Neuronal stem cell (in vitro differentiated cells): ENCODE results near the gene POLR1E.

ENCODE experiments used
- DNase-seq: peaks from one replicate; pipeline ENCODE4 v3.0.0-alpha.2; 2013; ENCODE audit warnings: low spot score
- H2AFZ ChIP-seq: one replicate; pipeline ENCODE4 v1.6.1; 2013; ENCODE audit warnings: mild to moderate bottlenecking, low read length, inconsistent platforms
- H2AK5ac ChIP-seq: 2 replicates; pipeline ENCODE4 v1.6.1; 2013; ENCODE audit warnings: low read depth, mild to moderate bottlenecking, inconsistent platforms, low read length, moderate library complexity, mixed read lengths
- H2BK120ac ChIP-seq: 2 replicates; pipeline ENCODE4 v1.6.1; 2013; ENCODE audit warnings: low read depth, mild to moderate bottlenecking, inconsistent platforms, low read length, moderate library complexity, mixed read lengths
- H2BK12ac ChIP-seq: one replicate; pipeline ENCODE4 v1.6.1; 2013; ENCODE audit warnings: low read length, inconsistent platforms
- H2BK15ac ChIP-seq: 2 replicates; pipeline ENCODE4 v1.6.1; 2013; ENCODE audit warnings: mild to moderate bottlenecking, low read length, inconsistent platforms, mixed read lengths
- H2BK5ac ChIP-seq: one replicate; pipeline ENCODE4 v1.6.1; 2013; ENCODE audit warnings: inconsistent platforms, mild to moderate bottlenecking, low read length, moderate library complexity
- H3K14ac ChIP-seq: one replicate; pipeline ENCODE4 v1.6.1; 2013; ENCODE audit warnings: low read length, inconsistent platforms
- H3K18ac ChIP-seq: 2 replicates; pipeline ENCODE4 v1.6.1; 2013; ENCODE audit warnings: low read length, inconsistent platforms
- H3K23ac ChIP-seq: 2 replicates; pipeline ENCODE4 v1.6.1; 2013; ENCODE audit warnings: low read depth, mild to moderate bottlenecking, mixed read lengths, low read length, inconsistent platforms; ENCODE audit not compliant: poor library complexity
- H3K27ac ChIP-seq: replicated peaks from 3 replicates; pipeline ENCODE4 v1.5.1; 2013; ENCODE audit warnings: low read length, inconsistent platforms
- H3K27me3 ChIP-seq, 3 experiments: 2 replicates each; pipeline ENCODE4 v1.6.1; 2013; ENCODE audit warnings: low read length in 3 of 3, mild to moderate bottlenecking in 2 of 3, inconsistent platforms in 1 of 3, low read depth in 1 of 3, mixed read lengths in 1 of 3, moderate library complexity in 1 of 3; ENCODE audit not compliant: control insufficient read depth in 3 of 3, insufficient read depth in 3 of 3
- H3K36me3 ChIP-seq, 2 donors: replicated peaks in 1 of 2; 2 replicates each; pipeline ENCODE4 v1.6.1; 2013; ENCODE audit warnings: low read length in 2 of 2; ENCODE audit not compliant: control insufficient read depth in 2 of 2, insufficient read depth in 2 of 2
- H3K4ac ChIP-seq: 2 replicates; pipeline ENCODE4 v1.6.1; 2013; ENCODE audit warnings: inconsistent platforms, mild to moderate bottlenecking, low read length, moderate library complexity
- H3K4me1 ChIP-seq, 2 donors: 1 replicate in 1 of 2; 2 replicates in 1 of 2; pipeline ENCODE4 v1.6.1; 2013; ENCODE audit warnings: low read length in 2 of 2, low read depth in 1 of 2; ENCODE audit not compliant: control insufficient read depth in 2 of 2, insufficient read depth in 1 of 2
- H3K4me2 ChIP-seq: one replicate; pipeline ENCODE4 v1.6.1; 2013; ENCODE audit warnings: mild to moderate bottlenecking, low read length, inconsistent platforms; ENCODE audit not compliant: insufficient read depth, poor library complexity, severe bottlenecking
- H3K4me3 ChIP-seq, 2 donors: 2 replicates each; pipeline ENCODE4 v1.5.1; 2013; ENCODE audit warnings: low read length in 2 of 2, mild to moderate bottlenecking in 2 of 2, inconsistent platforms in 1 of 2, moderate library complexity in 1 of 2
- H3K79me1 ChIP-seq: one replicate; pipeline ENCODE4 v1.6.1; 2013; ENCODE audit warnings: low read depth, mild to moderate bottlenecking, inconsistent platforms, low read length, moderate library complexity
- H3K9ac ChIP-seq: one replicate; pipeline ENCODE4 v1.6.1; 2013; ENCODE audit warnings: mild to moderate bottlenecking, low read depth, low read length, inconsistent platforms; ENCODE audit not compliant: poor library complexity
- H3K9me3 ChIP-seq, 2 donors: replicated peaks in 1 of 2; 2 replicates each; pipeline versions ENCODE3 to v1.6.1; 2013; ENCODE audit warnings: low read length in 2 of 2, mild to moderate bottlenecking in 2 of 2, inconsistent platforms in 1 of 2, low read depth in 1 of 2, mixed read lengths in 1 of 2, moderate library complexity in 1 of 2; ENCODE audit not compliant: control insufficient read depth in 2 of 2, insufficient read depth in 1 of 2
- H4K8ac ChIP-seq: one replicate; pipeline ENCODE4 v1.6.1; 2013; ENCODE audit warnings: low read depth, mild to moderate bottlenecking, inconsistent platforms, low read length, moderate library complexity
- H4K91ac ChIP-seq: one replicate; pipeline ENCODE4 v1.6.1; 2013; ENCODE audit warnings: low read length, low read depth, mild to moderate bottlenecking, inconsistent platforms; ENCODE audit not compliant: poor library complexity
- WGBS, 2 donors: extraction: QIAGEN DNeasy Blood & Tissue Kit; methylation state at CpG; one replicate each; pipeline ENCODE4 v1.1.7; 2013; ENCODE audit warnings: missing lambda C conversion rate in 2 of 2, mixed read lengths in 1 of 2; ENCODE audit not compliant: insufficient read length in 2 of 2, insufficient replicate concordance in 1 of 2; ENCODE audit errors: extremely low coverage in 2 of 2; 5-methylcytosine and 5-hydroxymethylcytosine counted together

Gene POLR1E

DNA sequence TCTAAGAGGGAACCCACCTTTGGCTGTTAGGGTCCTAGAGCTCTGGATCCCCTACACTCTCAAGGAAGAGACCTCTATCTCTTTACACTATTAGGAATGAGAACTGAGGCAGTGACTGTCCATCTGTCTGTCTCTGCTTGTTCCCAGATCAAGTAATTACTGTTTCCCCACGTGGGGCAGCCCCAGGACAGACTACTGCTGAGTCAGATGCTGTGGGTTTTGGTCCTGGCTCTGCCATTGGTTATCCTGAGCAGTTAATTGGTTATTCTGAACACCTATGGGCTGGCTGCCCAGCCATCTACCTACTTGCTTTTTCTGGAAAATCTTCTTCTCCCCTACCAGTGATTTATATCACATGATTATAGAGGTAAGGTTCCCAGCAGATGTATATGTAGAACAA lies 57.1 kb downstream of the POLR1E start:
- no peak overlapping the region for H2BK120ac ChIP-seq

DNA sequence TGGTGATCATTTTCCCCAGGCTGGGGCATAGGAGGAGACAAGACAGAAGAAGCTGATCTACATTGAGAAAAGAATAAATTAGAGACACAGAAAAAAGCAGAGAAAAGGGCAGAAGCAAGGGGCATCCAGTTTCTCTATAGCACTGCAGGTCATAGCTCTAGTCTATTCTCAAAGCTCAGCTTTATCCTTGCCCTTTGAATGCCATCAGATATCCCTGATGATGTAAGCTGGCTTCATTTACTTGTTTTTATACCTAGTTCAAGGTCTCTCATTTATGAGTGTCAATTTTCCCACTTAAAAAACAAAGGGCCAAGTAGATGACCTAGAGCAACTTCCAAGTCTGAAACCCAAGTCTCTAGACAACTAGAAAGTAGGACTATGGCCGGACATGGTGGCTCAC lies 57.7 kb downstream of the POLR1E start:
- Histone ChIP-seq H3K36me3 (peaks cover 10 to 30% of the 10 kb centered on the region in 2 donors), H3K4ac (no peak overlapping the region), H2BK5ac (no peak overlapping the region), H3K4me3 (no peak overlapping the region), H4K91ac (no peak overlapping the region), H2BK12ac (no peak overlapping the region), H2AK5ac (no peak overlapping the region), H2AFZ (no peak overlapping the region), H3K4me1 (no peaks in the 10 kb centered on the region), H3K9ac (no peak overlapping the region), H3K27me3 (no peaks in the 10 kb centered on the region), H3K4me2 (no peak overlapping the region), H3K14ac (no peak overlapping the region), H3K79me1 (no peaks in the 10 kb centered on the region), H3K18ac (no peak overlapping the region), H2BK15ac (no peak overlapping the region), H3K23ac (no peak overlapping the region), H3K27ac (no peak overlapping the region), H2BK120ac (no peak overlapping the region), H3K9me3 (no peaks in the 10 kb centered on the region), H4K8ac (no peak overlapping the region)
- no peak for DNase-seq
- WGBS, 2 donors = no CpG with 5 or more reads among the region's 1 CpG

More for the DNA sequence above, 57.1 kb downstream of the POLR1E start:
- WGBS, 2 donors = no CpG with 5 or more reads among the region's 1 CpG
- H3K27ac ChIP-seq = no peak overlapping the region
- H3K27me3 ChIP-seq = no peaks in the 10 kb centered on the region
- H3K18ac ChIP-seq = no peak overlapping the region
- no peak overlapping the region for H2BK5ac ChIP-seq
- H2AFZ ChIP-seq = no peak overlapping the region
- no peak overlapping the region for H4K8ac ChIP-seq
- H3K4me2 ChIP-seq = no peak overlapping the region
- H3K4me3 ChIP-seq = no peak overlapping the region
- H3K14ac ChIP-seq = no peak overlapping the region
- no peak overlapping the region for H4K91ac ChIP-seq
- no peak overlapping the region for H2BK15ac ChIP-seq
- no peak overlapping the region for H3K23ac ChIP-seq
- H3K4me1 ChIP-seq = no peaks in the 10 kb centered on the region
- H2AK5ac ChIP-seq = no peak overlapping the region
- H2BK12ac ChIP-seq = no peak overlapping the region
- no peaks in the 10 kb centered on the region for H3K79me1 ChIP-seq
- peaks cover 14 to 35% of the 10 kb centered on the region in 2 donors for H3K36me3 ChIP-seq
- no peak overlapping the region for H3K9ac ChIP-seq
- no peaks in the 10 kb centered on the region for H3K9me3 ChIP-seq
- no peak for DNase-seq
- H3K4ac ChIP-seq = no peak overlapping the region

DNA sequence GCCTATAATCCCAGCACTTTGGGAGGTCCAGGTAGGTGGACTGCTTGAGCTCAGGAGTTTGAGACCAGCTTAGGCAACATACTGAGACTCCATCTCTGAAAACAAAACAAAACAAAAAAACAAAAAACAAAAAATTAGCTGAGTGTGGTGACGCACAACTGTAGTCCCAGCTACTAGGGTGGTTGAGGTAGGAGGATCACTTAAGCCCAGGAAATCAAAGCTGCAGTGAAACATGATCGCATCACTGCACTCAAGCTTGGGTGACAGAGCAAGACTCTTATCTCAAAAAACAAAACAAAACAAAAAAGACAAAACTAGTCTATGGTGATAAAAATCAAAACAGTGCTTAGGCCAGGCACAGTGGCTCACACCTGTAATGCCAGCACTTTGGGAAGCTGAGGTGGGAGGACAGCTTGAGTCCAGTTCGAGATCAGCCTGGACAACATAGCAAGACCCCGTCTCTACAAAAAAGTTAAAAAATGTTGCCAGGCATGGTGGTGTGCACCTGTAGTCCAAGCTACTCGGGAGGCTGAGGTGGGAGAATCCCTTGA lies 61.7 kb downstream of the POLR1E start:
- no CpG with 5 or more reads among the region's 5 CpGs for WGBS, 2 donors
- no peak overlapping the region for H2BK5ac ChIP-seq
- H3K4me2 ChIP-seq = no peak overlapping the region
- no peak overlapping the region for H3K18ac ChIP-seq
- H3K9me3 ChIP-seq = no peaks in the 10 kb centered on the region
- no peak overlapping the region for H3K14ac ChIP-seq
- no peak overlapping the region for H2BK12ac ChIP-seq
- H4K8ac ChIP-seq = no peak overlapping the region
- no peak overlapping the region for H3K4ac ChIP-seq
- H3K79me1 ChIP-seq = peaks cover 3% of the 10 kb centered on the region
- H3K27ac ChIP-seq = no peak overlapping the region
- H3K23ac ChIP-seq = no peak overlapping the region
- no peak overlapping the region for H2AK5ac ChIP-seq
- H2BK120ac ChIP-seq = no peak overlapping the region
- H2AFZ ChIP-seq = no peak overlapping the region
- H3K4me1 ChIP-seq = no peaks in the 10 kb centered on the region
- no peak for DNase-seq
- H3K9ac ChIP-seq = no peak overlapping the region
- H2BK15ac ChIP-seq = no peak overlapping the region
- no peak overlapping the region for H3K4me3 ChIP-seq
- H4K91ac ChIP-seq = no peak overlapping the region
- no peaks in the 10 kb centered on the region for H3K36me3 ChIP-seq
- H3K27me3 ChIP-seq = no peaks in the 10 kb centered on the region

DNA sequence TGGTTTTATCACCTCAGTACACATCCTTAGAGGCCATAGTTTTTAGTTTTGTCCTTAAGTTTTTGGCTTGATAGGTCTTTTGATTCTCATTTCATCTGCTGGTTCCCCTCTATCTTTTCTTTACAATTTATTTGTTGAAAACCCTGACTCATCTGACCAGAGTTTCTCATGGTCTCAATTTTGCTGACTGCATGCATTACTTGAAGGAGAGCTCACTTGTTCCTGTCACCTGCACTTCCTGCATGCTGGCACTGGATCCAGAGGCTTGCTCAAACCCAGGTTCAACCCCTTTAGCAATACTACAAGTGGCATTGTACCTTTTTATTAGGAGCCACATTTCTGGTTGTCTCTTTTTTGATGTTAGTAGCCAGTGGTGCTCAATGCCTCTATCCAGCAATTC lies 63.8 kb downstream of the POLR1E start:
- H2BK12ac ChIP-seq = no peak overlapping the region
- H2BK15ac ChIP-seq = no peak overlapping the region
- H3K36me3 ChIP-seq = peaks cover 0 to 2% of the 10 kb centered on the region in 2 donors
- H3K4me2 ChIP-seq = no peak overlapping the region
- no peak overlapping the region for H2BK5ac ChIP-seq
- H3K14ac ChIP-seq = no peak overlapping the region
- H3K23ac ChIP-seq = no peak overlapping the region
- H3K9me3 ChIP-seq = no peaks in the 10 kb centered on the region
- H3K27me3 ChIP-seq = no peaks in the 10 kb centered on the region
- no peak overlapping the region for H3K27ac ChIP-seq
- H3K79me1 ChIP-seq = peaks cover 3% of the 10 kb centered on the region
- no peaks in the 10 kb centered on the region for H3K4me1 ChIP-seq
- no peak overlapping the region for H3K9ac ChIP-seq
- H4K91ac ChIP-seq = no peak overlapping the region
- no peak overlapping the region for H4K8ac ChIP-seq
- DNase-seq = no peak
- H3K4me3 ChIP-seq = no peak overlapping the region
- H2AFZ ChIP-seq = no peak overlapping the region
- no peak overlapping the region for H3K18ac ChIP-seq
- no peak overlapping the region for H2AK5ac ChIP-seq
- H2BK120ac ChIP-seq = no peak overlapping the region
- no peak overlapping the region for H3K4ac ChIP-seq
